ENCODE results near the gene ZNF274.
A peak's percentile ranks its signal among the peaks of the same experiment; 100 is the strongest.
"Not testable (repeated sequence)": the region's sequence is repeated elsewhere in the genome, so short reads cannot be mapped to it uniquely, and the experiment has no call there.

Gene ZNF274

GRCh38 chr19:58212336-58213074, 29.6 kb downstream of the ZNF274 start:
- no peak for DNase-seq

- no peak for DNase-seq
Observed at GRCh38 chr19:58213075-58213369, 30.2 kb downstream of the ZNF274 start.

GRCh38 chr19:58217069-58217481, 34.2 kb downstream of the ZNF274 start:
- DNase-seq: no peak

DNA sequence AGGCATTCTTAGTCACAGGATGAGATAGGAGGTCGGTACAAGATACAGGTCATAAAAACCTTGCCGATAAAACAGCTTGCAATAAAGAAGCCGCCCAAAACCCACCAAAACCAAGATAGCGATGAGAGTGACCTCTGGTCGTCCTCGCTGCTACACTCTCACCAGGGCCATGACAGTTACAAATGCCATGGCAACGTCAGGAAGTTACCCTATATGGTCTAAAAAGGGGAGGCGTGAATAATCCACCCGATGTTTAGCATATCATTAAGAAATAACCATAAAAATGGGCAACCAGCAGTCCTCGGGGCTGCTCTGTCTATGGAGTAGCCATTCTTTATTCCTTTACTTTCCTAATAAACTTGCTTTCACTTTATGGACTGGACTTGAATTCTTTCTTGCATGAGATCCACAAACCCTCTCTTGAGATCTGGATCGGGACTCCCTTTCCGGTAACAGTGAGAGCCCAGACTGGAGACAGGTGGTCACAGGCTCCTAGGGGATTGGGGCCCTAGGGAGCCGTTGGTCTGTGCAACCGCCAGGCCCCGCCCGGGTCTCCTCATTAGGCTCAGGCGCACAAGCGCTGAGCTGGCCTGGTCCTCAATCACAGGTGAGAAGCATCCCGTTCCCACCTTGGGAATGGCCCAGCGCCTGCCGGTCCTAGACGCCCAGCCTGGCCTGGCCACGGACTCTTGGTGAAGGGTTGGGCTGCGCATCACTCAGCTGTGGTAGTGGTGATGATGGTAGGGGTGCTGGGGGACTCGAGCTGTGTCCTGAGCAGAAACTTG, 34.9 kb downstream of the ZNF274 start:
- no peak for DNase-seq

DNA sequence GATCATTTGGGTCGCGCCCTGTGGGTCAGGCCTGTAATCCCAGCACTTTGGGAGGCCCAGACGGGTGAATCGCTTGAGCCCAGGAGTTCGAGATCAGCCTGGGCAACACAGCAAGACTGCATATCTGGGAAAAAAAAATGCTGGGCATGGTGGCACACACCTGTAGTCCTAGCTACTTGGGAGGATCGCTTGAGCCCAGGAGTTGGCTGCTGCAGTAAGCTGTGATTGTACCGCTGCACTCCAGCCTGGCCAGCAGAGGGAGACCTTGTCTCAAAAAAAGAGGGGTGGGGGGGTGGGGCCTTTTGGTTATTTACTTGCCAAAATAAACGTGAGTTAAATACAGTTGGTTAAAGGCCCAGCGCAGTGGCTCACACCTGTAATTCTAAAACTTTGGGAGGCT, 36.0 kb downstream of the ZNF274 start:
- DNase-seq: peak; percentile 36

GRCh38 chr19:58227964-58228584, 45.2 kb downstream of the ZNF274 start:
- DNase-seq: no peak

DNA sequence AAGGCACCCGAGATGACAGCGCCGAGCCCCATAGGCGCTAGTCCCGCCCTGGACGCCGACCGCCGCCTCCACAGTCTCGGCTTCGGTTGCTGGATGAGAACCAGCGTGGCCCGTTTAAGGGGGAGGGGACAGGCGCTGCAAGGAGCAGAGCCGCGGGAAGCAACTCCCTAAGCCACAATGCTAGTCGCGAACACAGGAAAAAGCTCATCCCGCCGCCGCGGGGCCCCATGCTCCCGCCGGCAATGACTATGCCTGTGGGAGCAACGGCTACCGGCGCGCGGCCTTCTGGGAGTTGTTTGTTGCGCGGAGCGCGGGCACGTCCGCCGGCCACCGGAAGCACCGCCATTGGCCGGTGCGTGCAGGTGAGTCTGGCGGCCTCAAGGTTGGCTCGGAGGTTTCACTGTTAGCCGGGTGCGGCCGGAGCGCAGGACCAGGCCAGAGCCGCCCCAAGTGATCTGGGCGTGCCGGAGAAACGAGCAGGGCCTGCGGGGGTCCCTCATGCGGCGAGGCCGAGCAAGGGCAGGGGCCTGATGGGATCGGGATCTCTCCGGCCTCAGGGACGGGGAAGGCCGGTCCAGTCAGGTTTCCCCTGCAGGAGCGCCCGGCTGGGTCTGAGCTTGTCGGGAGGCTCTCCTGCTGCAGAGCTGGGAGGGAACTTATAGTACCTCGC, 45.9 kb downstream of the ZNF274 start, which contains the start of gene ZNF544:
Gene ZNF544, plus strand, starts transcription at position 330 of the 670 bp plus-strand sequence. CDS start 15,110 bp downstream, outside the sequence.
- DNase-seq: peak; percentile 64

DNA sequence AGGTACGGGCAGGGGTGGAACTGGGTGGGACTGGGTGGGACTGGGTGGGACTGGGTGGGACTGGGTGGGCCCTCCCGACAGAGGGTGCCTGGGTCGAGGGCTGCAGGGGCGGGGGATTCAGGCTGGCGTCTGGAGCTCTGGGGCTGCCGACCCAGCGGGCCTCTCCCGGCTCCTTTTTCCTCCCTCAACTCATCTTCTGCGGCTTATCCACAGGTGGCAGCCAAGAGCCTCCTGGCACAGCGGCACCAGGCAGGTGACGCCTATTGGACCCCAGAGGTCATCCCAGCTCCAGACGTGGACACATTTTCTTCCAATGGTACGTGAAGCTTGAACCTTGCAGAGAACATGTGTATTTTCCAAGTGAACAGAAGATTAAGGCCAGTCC, 46.4 kb downstream of the ZNF274 start:
- peak; percentile 7 for DNase-seq

- no peak for DNase-seq
Observed at GRCh38 chr19:58237324-58237723, 54.5 kb downstream of the ZNF274 start.

DNA sequence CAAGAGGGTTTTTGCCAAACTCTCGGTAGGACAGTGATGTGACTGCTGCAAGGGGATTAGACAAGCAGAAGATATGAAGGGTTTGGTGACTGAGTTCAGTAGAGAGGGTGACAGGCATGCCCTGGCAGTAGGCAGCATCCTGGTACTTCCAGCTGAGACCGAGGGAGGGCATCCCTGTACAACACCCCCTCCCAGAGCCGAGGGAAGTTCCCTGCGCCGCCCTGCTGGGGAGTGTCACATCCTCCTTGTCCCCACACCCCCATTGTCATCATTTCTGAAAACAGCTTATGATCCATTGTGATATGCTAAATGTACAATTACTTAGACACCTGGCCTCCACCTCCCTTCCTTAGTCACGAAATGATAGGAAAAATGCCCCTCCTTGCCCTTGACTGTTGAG, 60.5 kb downstream of the ZNF274 start:
- DNase-seq: no peak

DNA sequence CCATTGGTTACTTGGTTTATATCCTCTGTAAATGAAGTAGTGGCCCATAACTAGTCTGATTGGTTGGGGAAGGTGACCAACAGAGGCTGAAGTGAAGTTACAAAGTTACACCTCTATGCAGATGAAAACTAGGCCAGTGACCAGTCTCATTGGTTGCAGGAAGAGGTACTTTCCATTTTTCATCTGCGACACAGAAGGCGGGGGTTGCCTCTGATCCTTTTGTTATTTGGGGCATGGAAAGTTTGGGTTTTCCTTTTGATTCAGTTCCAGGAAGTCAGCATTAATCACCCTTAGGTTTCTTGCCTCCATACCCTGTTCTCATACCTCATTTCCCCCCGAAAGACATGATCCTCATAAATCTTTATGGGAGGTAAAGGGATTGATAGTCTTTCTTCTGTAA, 66.0 kb downstream of the ZNF274 start:
- DNase-seq: no peak

DNA sequence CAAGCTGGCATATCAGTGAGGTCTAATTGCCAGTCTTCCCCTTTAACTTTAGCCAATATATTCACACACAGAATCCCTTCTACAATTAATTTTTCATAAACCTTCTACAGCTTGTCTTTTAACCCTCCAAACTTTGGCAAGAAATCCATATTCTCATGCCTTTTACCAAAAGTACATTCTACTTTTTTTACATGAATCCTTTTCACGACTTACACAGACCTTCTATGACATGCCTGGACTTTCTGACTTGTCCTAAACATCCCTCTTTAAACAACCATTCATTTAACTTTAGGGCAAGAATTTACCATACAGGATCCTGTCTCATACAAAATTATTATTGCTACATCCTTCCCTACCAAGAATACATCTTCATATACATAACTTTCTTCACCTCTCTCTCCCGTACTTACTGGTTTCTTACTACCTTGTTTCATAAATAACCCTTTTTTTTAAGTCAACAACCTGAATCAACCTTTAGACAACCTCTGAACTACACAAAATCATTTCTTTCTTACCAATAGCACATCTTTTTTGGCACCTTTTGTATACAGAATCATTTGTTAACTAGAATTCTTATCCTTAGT, 69.3 kb downstream of the ZNF274 start:
- DNase-seq: no peak

GRCh38 chr19:58258259-58258658, 75.4 kb downstream of the ZNF274 start:
- not testable (repeated sequence) for DNase-seq

DNA sequence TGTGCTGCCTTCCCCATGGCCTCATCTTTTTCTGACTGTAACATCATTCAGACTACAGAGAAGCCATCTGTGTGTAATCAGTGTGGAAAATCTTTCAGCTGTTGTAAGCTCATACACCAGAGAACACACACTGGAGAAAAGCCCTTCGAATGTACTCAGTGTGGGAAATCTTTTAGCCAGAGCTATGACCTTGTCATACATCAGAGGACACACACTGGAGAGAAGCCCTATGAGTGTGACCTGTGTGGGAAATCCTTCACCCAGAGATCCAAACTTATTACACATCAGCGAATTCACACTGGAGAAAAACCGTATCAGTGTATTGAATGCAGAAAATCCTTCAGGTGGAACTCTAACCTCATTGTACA, 78.7 kb downstream of the ZNF274 start:
- DNase-seq: no peak

DNA sequence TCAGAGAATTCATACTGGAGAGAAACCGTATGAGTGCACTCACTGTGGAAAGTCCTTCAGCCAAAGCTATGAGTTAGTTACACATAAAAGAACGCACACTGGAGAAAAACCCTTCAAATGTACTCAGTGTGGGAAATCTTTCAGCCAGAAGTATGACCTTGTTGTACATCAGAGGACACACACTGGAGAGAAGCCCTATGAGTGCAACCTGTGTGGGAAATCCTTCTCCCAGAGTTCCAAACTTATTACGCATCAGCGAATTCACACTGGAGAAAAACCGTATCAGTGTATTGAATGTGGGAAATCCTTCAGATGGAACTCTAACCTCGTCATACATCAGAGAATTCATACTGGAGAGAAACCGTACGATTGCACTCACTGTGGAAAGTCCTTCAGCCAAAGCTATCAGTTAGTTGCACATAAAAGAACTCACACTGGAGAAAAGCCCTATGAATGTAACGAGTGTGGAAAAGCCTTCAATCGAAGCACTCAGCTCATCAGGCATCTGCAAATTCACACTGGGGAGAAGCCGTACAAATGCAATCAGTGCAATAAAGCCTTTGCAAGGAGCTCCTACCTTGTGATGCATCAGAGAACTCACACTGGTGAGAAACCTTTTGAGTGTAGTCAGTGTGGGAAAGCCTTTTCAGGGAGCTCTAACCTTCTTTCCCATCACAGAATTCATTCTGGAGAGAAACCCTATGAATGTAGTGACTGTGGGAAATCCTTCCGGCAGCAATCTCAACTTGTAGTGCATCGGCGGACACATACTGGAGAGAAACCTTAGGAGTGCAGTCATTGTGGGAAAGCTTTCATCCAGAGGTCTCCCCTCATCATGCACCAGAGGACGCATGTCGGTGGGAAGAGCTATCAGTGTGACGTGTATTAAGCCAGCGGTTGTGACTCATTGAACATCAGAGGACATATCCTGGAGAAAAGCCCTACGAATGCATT, 79.4 kb downstream of the ZNF274 start:
- DNase-seq: no peak

DNA sequence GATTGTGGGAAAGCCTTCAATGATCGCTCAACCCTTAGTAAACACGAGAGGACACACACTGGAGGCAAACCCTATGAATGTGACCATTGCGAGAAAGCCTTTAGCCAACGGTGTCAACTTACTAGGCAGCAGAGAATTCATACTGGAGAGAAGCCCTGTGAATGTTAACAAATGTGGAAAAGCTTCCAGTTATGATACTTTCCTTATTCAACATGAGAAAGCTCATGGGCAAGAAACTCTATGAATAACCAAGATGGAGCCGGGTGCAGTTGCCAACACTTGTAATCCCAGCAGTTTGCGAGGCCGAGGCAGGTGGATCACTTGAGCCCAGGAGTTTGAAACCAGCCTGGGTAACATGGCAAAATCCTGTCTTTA, 80.0 kb downstream of the ZNF274 start:
- DNase-seq: no peak
